ENCODE results near the gene IFITM10.

DNA sequence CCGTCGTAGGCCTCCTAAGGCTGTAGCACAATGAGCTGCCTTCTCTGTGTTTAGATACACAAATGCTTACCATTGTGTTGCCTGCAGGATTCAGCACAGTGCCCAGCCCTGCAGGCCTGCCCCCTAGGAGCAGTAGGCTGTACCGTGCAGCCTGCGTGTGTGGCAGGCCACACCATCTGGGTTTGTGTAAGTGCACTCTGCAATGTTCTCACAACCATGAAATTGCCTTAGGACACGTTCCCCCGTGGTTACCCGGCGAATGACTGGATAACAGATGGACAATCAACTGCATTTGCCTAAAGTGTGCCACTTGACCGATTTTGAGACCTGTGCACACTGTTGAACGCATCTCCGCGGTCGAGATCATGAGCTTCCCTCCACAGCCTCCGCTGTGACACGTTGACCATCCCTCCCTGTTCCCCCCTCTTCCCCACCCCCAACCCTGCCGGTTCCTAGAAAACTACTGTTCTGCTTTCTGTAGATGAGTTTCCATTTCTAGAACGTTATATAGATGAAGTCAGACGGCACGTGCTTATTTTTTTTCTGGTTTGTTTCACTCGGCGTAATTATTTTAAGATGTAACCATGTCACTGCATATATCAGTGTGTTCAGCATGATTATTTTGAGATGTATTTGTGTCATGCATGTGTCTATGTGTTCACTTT is 35.5 kb upstream of the IFITM10 start:
- TF ChIP-seq EZH2 (IDR thresholded peaks at IDR 0.05; ENCODE audit: borderline replicate concordance, insufficient read depth, low read depth, low read length, poor library complexity, severe bottlenecking) = no peak
- TF ChIP-seq, protein P1, sequence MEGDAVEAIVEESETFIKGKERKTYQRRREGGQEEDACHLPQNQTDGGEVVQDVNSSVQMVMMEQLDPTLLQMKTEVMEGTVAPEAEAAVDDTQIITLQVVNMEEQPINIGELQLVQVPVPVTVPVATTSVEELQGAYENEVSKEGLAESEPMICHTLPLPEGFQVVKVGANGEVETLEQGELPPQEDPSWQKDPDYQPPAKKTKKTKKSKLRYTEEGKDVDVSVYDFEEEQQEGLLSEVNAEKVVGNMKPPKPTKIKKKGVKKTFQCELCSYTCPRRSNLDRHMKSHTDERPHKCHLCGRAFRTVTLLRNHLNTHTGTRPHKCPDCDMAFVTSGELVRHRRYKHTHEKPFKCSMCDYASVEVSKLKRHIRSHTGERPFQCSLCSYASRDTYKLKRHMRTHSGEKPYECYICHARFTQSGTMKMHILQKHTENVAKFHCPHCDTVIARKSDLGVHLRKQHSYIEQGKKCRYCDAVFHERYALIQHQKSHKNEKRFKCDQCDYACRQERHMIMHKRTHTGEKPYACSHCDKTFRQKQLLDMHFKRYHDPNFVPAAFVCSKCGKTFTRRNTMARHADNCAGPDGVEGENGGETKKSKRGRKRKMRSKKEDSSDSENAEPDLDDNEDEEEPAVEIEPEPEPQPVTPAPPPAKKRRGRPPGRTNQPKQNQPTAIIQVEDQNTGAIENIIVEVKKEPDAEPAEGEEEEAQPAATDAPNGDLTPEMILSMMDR (IDR thresholded peaks at IDR 0.05) = no peak

Measured in B cell (primary cell).